ENCODE measurements around the gene TPPP. TPM values are rescaled to one million over a fixed set of nuclear protein-coding genes. Genes with fewer than 3 reads are reported as not detected.

The TPPP gene
- total RNA-seq, 3 donors from 2014 or later (not counting 1 experiment from before 2014, with no cell fraction given) = 0.24 to 1.3 (median 1.2) TPM

DNA sequence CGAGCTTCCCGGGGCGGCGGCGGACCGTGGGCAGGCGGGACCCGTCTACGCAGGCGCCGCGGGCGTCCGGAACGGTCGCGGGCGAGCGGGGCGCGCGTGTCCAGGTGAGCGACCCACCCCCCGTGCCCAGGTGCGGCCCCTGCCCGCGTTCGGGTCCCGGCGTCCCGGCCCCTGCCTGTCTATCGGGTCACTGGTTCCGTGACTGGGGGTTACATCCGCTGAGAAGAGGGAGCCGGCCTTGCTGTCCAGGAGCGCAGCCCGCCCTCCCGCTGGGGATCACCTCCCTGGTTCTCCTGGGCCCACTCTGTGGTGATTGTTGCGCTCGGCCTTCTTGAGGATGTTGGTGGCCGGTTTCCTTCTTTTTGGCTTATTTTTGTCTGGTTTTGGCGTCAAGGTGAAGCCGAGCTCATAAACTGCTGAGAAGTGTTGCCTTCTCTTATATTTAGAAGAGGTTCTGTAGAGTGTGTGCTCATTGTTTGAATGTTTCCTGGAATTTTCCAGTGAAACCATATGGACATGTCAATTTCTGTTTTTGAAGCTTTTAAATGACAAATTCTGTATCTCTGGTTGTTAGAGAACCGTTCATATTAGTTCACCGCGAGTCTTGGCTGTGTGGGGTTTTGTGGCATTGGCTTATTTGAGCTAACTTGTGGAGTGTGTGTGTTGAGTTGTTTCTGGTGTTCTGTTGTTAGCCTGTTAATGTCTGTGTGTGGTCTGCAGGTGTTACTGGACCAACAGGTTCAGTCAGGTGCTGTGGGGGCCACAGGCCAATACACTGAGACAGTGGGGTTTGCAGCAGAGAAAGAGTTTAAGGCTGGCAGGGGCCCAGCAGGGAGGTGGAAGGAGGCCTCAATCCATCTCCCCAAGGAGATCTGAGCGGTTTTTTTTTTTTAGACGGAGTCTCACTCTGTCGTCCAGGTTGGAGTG is 80.4 kb downstream of the TPPP start:
- H3K36me3 Mint-ChIP-seq = no peaks in the 10 kb centered on the region
- TF ChIP-seq, protein P1, sequence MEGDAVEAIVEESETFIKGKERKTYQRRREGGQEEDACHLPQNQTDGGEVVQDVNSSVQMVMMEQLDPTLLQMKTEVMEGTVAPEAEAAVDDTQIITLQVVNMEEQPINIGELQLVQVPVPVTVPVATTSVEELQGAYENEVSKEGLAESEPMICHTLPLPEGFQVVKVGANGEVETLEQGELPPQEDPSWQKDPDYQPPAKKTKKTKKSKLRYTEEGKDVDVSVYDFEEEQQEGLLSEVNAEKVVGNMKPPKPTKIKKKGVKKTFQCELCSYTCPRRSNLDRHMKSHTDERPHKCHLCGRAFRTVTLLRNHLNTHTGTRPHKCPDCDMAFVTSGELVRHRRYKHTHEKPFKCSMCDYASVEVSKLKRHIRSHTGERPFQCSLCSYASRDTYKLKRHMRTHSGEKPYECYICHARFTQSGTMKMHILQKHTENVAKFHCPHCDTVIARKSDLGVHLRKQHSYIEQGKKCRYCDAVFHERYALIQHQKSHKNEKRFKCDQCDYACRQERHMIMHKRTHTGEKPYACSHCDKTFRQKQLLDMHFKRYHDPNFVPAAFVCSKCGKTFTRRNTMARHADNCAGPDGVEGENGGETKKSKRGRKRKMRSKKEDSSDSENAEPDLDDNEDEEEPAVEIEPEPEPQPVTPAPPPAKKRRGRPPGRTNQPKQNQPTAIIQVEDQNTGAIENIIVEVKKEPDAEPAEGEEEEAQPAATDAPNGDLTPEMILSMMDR (IDR thresholded peaks at IDR 0.05) = no peak
- no peaks in the 10 kb centered on the region for H3K9me3 ChIP-seq (ENCODE audit: control insufficient read depth, insufficient read depth, low read length)
- H3K27ac ChIP-seq (ENCODE audit: low read length) = no peak overlapping the region
- no peaks in the 10 kb centered on the region for H3K36me3 ChIP-seq (ENCODE audit: control insufficient read depth, insufficient read depth, low read length)
- H3K4me1 Mint-ChIP-seq = peaks cover 22 to 42% of the 10 kb centered on the region in 2 donors
- no peaks in the 10 kb centered on the region for H3K9me3 Mint-ChIP-seq
- peak overlapping the region; percentile 72 for H3K4me3 ChIP-seq (ENCODE audit: low read length)
- intact Hi-C loops (cut with micrococcal nuclease) = no loop called here
- H3K4me3 Mint-ChIP-seq = peak overlapping the region; percentile 91
- H3K4me1 ChIP-seq (ENCODE audit: control insufficient read depth, insufficient read depth, low read length) = peaks cover 20% of the 10 kb centered on the region
- WGBS (ENCODE audit: insufficient coverage) = 14% methylated on average over 49 of the region's 49 CpGs
- H3K27ac Mint-ChIP-seq = peak overlapping the region; percentile 72 to 77
- peaks cover 0 to 5% of the 10 kb centered on the region in 2 donors for H3K27me3 Mint-ChIP-seq (ENCODE audit: low read depth in 2 of 2)
- ATAC-seq (peak; percentile 10 to 21 (median 20)), DNase-seq (peak in 1 of 2 donors; percentile 11)
- H3K27me3 ChIP-seq (ENCODE audit: control insufficient read depth, insufficient read depth, low read length) = no peaks in the 10 kb centered on the region

DNA sequence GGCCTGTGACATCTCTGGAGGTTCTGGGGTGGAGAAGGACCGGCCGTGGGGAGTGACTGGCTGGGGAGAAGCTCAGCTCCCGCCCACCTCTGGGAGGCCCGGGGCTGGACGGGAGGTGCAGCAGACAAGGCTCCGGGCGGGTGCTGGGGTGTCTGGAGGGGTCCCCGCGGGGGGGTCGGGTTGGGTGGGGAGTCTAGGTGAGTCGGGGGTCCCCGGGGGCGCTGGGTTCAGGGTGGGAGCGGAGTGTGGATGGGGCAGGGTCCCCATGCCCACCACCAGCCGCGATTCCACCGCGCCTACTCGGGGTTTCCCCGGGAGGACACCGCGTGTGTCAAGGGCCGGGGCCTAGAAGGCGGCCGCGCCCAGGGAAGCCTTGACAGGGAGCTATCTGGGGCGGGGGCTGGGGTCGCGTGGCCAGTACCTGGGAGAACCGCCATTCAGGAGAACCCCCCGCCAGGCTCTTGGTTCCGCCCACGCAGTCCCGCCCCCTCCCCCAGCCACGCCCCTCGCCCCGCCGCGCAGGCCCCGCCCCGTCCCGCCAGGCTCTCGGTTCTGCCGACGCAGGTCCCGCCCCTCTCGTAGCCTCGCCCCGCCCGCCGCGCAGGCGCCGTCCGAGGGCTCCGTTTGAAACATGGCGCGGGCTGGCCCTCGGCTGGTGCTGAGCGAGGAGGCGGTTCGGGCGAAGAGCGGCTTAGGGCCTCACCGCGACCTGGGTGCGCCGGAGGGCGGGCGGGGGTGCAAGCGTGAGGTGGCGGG is 81.2 kb downstream of the TPPP start, which contains the start of gene CEP72:
TSS of gene CEP72 (plus strand) at position 610 of the 756 bp plus-strand sequence. CDS start at position 632, 22 bp downstream.
- peaks cover 0 to 11% of the 10 kb centered on the region in 2 donors for H3K27me3 Mint-ChIP-seq (ENCODE audit: low read depth in 2 of 2)
- intact Hi-C loops (cut with micrococcal nuclease) = no loop called here
- ATAC-seq (peak; percentile 95 to 97 (median 96)), DNase-seq (peak; percentile 87 to 95)
- peak within 1 kb of the TSS; percentile 91 for H3K4me3 Mint-ChIP-seq
- peaks cover 29% of the 10 kb centered on the region for H3K4me1 ChIP-seq (ENCODE audit: control insufficient read depth, insufficient read depth, low read length)
- no peaks in the 10 kb centered on the region for H3K36me3 Mint-ChIP-seq
- H3K9me3 Mint-ChIP-seq = no peaks in the 10 kb centered on the region
- H3K36me3 ChIP-seq (ENCODE audit: control insufficient read depth, insufficient read depth, low read length) = no peaks in the 10 kb centered on the region
- H3K27me3 ChIP-seq (ENCODE audit: control insufficient read depth, insufficient read depth, low read length) = no peaks in the 10 kb centered on the region
- under 1% methylated on average over 72 of the region's 72 CpGs for WGBS (ENCODE audit: insufficient coverage)
- no peaks in the 10 kb centered on the region for H3K9me3 ChIP-seq (ENCODE audit: control insufficient read depth, insufficient read depth, low read length)
- H3K27ac Mint-ChIP-seq = peak within 1 kb of the TSS; percentile 72 to 77
- H3K4me1 Mint-ChIP-seq = peaks cover 28 to 49% of the 10 kb centered on the region in 2 donors
- TF ChIP-seq, protein P1 (IDR thresholded peaks at IDR 0.05) = no peak
- peak within 1 kb of the TSS; percentile 53 for H3K27ac ChIP-seq (ENCODE audit: low read length)
- peak within 1 kb of the TSS; percentile 72 for H3K4me3 ChIP-seq (ENCODE audit: low read length)

DNA sequence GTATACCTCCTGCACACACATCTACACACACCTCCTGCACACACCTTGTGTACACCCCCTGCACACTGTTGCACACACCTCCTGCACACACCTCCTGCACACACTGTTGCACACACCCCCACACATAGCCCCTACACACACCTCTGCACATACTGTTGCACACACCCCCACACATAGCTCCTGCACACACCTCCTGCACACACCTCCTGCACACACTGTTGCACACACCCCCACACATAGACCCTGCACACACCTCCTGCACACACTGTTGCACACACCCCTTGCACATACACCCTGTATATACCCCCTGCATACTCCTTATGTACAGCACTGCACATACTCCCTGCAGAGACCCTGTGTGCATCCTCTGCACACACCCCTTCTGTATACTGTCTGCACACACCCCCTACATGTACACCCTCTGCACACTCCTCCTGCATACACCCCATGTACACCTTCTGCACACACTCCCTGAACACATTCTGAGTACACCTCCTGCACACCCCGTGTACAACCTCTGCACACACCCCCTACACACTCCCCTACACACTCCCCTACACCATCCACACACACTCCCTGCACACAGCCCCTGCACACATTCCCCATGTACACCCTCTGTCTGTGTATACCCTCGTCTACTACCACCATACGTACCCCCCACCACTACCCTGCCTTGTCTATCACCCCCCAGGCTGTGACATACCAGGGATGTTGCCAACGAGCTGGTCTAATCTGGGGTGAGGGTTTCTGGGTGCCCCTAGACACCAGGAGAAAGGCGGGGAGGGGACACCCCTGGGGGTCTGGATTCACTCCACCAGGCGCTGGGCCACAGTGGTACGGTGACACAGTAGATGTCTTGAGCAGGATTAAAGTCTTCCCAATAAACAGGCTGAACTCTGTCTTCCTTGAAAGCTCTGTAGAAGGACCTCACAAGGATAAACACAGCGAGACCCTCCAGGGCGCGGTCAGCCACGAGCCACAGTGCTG is 82.1 kb downstream of the TPPP start:
- Mint-ChIP-seq H3K27ac (peak overlapping the region; percentile 41 to 77), H3K4me3 (peak overlapping the region; percentile 81), H3K27me3 (ENCODE audit: low read depth in 2 of 2) (peaks cover 0 to 11% of the 10 kb centered on the region in 2 donors), H3K4me1 (peaks cover 28 to 44% of the 10 kb centered on the region in 2 donors), H3K9me3 (no peaks in the 10 kb centered on the region), H3K36me3 (no peaks in the 10 kb centered on the region)
- no peak for ATAC-seq
- Histone ChIP-seq H3K27me3 (ENCODE audit: control insufficient read depth, insufficient read depth, low read length) (no peaks in the 10 kb centered on the region), H3K4me1 (ENCODE audit: control insufficient read depth, insufficient read depth, low read length) (peaks cover 29% of the 10 kb centered on the region), H3K9me3 (ENCODE audit: control insufficient read depth, insufficient read depth, low read length) (no peaks in the 10 kb centered on the region), H3K4me3 (ENCODE audit: low read length) (peak overlapping the region; percentile 72), H3K27ac (ENCODE audit: low read length) (no peak overlapping the region), H3K36me3 (ENCODE audit: control insufficient read depth, insufficient read depth, low read length) (no peaks in the 10 kb centered on the region)
- WGBS (ENCODE audit: insufficient coverage) = 62% methylated on average over 11 of the region's 11 CpGs
- intact Hi-C loops (cut with micrococcal nuclease) = no loop called here
- DNase-seq = no peak
- TF ChIP-seq, protein P1 (IDR thresholded peaks at IDR 0.05) = no peak
